HG03442 (cell line): ENCODE measurements around the gene PAK2.
"Not testable (repeated sequence)": the region's sequence is repeated elsewhere in the genome, so short reads cannot be mapped to it uniquely, and the experiment has no call there.

Experiments
- ATAC-seq: cut with Tn5 transposase; IDR thresholded peaks from one replicate; pipeline ENCODE4 v1.9.1; 2021; ENCODE audit warnings: mild to moderate bottlenecking, moderate library complexity; ENCODE audit not compliant: unreplicated experiment

Gene PAK2

DNA sequence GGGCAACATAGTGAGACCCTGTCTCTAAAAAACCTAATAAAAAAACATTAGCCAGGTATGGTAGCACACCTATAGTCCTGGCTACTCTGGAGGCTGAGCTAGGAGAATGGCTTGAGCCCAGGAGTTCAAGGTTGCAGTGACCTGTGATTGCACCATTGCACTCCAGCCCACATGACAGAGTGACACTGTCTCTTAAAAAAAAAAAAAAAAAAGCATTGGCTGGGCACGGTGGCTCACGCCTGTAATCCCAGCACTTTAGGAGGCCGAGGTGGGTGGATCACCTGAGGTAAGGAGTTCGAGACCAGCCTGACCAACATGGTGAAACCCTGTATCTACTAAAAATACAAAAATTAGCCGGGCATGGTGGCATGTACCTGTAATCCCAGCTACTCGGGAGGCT lies 99.7 kb downstream of the PAK2 start:
- not testable (repeated sequence) for ATAC-seq

DNA sequence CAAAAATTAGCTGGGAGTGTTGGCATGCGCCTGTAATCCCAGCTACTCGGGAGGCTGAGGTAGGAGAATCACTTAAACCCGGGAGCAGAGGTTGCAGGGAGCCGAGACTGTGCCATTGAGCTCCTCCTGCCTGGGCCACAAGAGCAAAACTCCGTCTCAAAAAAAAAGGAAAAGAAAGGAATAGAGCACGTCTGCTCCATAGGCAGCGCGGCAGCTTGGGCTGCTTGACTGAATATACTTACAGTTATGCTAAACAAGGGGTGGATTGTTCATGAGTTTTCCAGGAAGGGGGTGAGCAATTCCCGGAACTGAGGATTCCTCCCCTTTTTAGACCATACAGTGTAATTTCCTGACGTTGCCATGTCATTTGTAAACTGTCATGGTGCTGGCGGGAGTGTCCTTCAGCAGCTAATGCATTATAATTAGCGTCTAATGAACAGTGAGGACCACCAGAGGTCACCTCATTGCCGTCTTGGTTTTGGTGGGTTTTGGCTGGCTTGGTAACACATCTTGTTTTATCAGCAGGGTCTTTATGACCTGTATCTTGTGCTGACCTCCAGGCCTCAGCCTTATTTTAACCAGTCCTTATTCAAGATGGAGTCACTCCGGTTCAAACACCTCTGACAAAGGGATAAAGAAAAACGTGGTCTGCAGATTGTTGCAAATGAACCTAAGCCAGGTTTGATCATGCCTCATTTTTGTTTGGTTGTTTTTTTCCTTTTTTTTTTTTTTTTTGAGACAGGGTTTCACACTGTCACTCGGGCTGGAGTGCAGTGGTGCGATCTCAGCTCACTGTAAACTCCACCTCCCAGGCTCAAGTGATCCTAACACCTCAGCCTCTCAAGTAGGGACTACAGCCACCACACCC lies 103.1 kb downstream of the PAK2 start:
- ATAC-seq, result no peak

DNA sequence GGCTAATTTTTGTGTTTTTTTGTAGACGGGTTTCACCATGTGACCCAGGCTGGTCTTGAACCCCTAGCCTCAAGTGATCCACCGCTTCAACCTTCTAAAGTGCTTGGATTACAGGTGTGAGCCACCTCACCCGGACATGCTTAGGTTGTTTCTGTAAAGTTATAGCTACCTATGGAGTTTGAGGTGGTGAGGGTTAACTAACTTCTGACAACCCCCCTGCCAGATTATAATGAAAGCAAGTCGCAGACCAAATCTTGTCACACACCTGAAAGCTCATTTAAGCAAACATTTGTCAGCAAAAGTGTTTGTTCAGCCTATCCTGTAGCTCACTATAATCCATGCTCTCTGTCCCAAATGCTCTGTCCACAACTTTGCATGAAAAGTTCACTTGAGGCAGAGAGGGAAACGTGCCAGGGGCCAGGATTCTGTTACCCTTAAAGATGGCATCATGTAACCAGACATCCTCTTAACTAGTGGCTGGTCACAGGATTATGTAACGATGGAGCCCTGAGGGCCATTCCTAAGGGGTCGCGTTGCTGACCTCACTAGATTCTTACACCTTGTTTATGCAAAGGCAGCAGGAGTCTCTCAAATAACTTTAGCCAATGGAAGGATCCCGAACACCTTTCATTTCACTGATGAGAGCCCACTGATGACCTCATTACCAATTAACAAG lies 103.9 kb downstream of the PAK2 start:
- ATAC-seq, result no peak

GRCh38 chr3:196844235-196845219 lies 104.9 kb downstream of the PAK2 start:
- not testable (repeated sequence) for ATAC-seq

- ATAC-seq, result not testable (repeated sequence)
These were observed 108.7 kb downstream of the PAK2 start for GRCh38 chr3:196848375-196848774.

- ATAC-seq, result no peak
These were observed 109.6 kb downstream of the PAK2 start for GRCh38 chr3:196849180-196849741.

GRCh38 chr3:196863000-196863399 lies 123.3 kb downstream of the PAK2 start:
- not testable (repeated sequence) for ATAC-seq

GRCh38 chr3:196867155-196867506 lies 127.5 kb downstream of the PAK2 start:
- no peak for ATAC-seq

GRCh38 chr3:196867507-196868296 lies 128.0 kb downstream of the PAK2 start, which contains the start of gene SENP5:
Gene SENP5, plus strand, starts transcription at chr3:196867920. Its CDS starts 17,262 bp downstream, at chr3:196885182.
- ATAC-seq, result peak; percentile 89

DNA sequence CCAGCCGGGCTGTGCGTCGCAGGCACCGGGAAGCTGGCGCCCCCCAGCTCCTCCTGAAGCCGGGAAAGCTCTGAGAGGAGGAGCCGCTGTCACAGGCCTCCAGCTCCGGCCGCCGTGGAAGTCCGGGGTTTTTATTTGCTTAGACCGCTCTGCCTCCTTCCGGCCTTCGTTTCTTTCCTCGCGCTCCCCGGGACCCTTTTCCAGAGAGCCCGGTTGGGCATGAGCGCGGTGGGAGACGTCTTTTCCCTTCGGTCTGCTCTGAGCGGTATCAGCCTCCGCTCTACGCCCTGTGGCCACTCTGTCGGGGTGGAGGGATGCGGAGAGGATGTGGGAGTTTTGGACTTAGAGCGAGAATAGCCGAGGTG lies 128.6 kb downstream of the PAK2 start:
- ATAC-seq, result peak; percentile 26

- no peak for ATAC-seq
These were observed 132.7 kb downstream of the PAK2 start for GRCh38 chr3:196872316-196872715.

GRCh38 chr3:196874511-196875094 lies 134.9 kb downstream of the PAK2 start:
- ATAC-seq, result not testable (repeated sequence)

GRCh38 chr3:196875258-196875657 lies 135.6 kb downstream of the PAK2 start:
- no peak for ATAC-seq
